Measurements from ENCODE around the gene COCH. TPM values are rescaled to one million over a fixed set of nuclear protein-coding genes. Genes with fewer than 3 reads are reported as not detected.

Gene COCH
- total RNA-seq, 3 donors from 2014 or later (not counting 1 experiment from before 2014, with no cell fraction given): 0.27 to 0.73 TPM; not detected in 1

GRCh38 chr14:30908826-30909225 lies 34.5 kb downstream of the COCH start:
- no peaks in the 10 kb centered on the region for H3K4me1 ChIP-seq (ENCODE audit: control insufficient read depth, insufficient read depth, low read length)
- peaks cover 47% of the 10 kb centered on the region for H3K36me3 ChIP-seq (ENCODE audit: control insufficient read depth, insufficient read depth, low read length)
- no peaks in the 10 kb centered on the region for H3K9me3 ChIP-seq (ENCODE audit: control insufficient read depth, insufficient read depth, low read length)
- H3K27me3 ChIP-seq (ENCODE audit: control insufficient read depth, insufficient read depth, low read length): no peaks in the 10 kb centered on the region
- H3K27ac Mint-ChIP-seq: no peak overlapping the region
- DNase-seq (no peak), ATAC-seq (no peak)
- no peaks in the 10 kb centered on the region for H3K36me3 Mint-ChIP-seq
- TF ChIP-seq CTCF (IDR thresholded peaks at IDR 0.05): no peak
- intact Hi-C loops (cut with micrococcal nuclease): no loop called here
- H3K9me3 Mint-ChIP-seq: no peaks in the 10 kb centered on the region
- 67% methylated on average over 1 of the region's 2 CpGs for WGBS (ENCODE audit: insufficient coverage)
- no peak overlapping the region for H3K4me3 Mint-ChIP-seq
- H3K27me3 Mint-ChIP-seq (ENCODE audit: low read depth in 2 of 2): no peaks in the 10 kb centered on the region
- no peak overlapping the region for H3K27ac ChIP-seq (ENCODE audit: low read length)
- H3K4me1 Mint-ChIP-seq: no peaks in the 10 kb centered on the region
- no peak overlapping the region for H3K4me3 ChIP-seq (ENCODE audit: low read length)

- no peaks in the 10 kb centered on the region for H3K9me3 Mint-ChIP-seq
- WGBS (ENCODE audit: insufficient coverage): no CpG with 5 or more reads among the region's 1 CpG
- Histone ChIP-seq H3K36me3 (ENCODE audit: control insufficient read depth, insufficient read depth, low read length) (peaks cover 18% of the 10 kb centered on the region), H3K4me1 (ENCODE audit: control insufficient read depth, insufficient read depth, low read length) (no peaks in the 10 kb centered on the region), H3K9me3 (ENCODE audit: control insufficient read depth, insufficient read depth, low read length) (no peaks in the 10 kb centered on the region), H3K27ac (ENCODE audit: low read length) (no peak overlapping the region), H3K4me3 (ENCODE audit: low read length) (no peak overlapping the region), H3K27me3 (ENCODE audit: control insufficient read depth, insufficient read depth, low read length) (no peaks in the 10 kb centered on the region)
- intact Hi-C loops (cut with micrococcal nuclease): no loop called here
- ATAC-seq (no peak), DNase-seq (no peak)
- no peaks in the 10 kb centered on the region for H3K27me3 Mint-ChIP-seq (ENCODE audit: low read depth in 2 of 2)
- no peak overlapping the region for H3K4me3 Mint-ChIP-seq
- H3K36me3 Mint-ChIP-seq: no peaks in the 10 kb centered on the region
- no peak overlapping the region for H3K27ac Mint-ChIP-seq
- H3K4me1 Mint-ChIP-seq: no peaks in the 10 kb centered on the region
- TF ChIP-seq CTCF (IDR thresholded peaks at IDR 0.05): no peak
These were observed 40.5 kb downstream of the COCH start for GRCh38 chr14:30914812-30915211.

GRCh38 chr14:30915596-30915995 lies 41.2 kb downstream of the COCH start:
- Histone ChIP-seq H3K9me3 (ENCODE audit: control insufficient read depth, insufficient read depth, low read length) (no peaks in the 10 kb centered on the region), H3K4me3 (ENCODE audit: low read length) (no peak overlapping the region), H3K36me3 (ENCODE audit: control insufficient read depth, insufficient read depth, low read length) (peaks cover 14% of the 10 kb centered on the region), H3K27ac (ENCODE audit: low read length) (no peak overlapping the region), H3K4me1 (ENCODE audit: control insufficient read depth, insufficient read depth, low read length) (no peaks in the 10 kb centered on the region), H3K27me3 (ENCODE audit: control insufficient read depth, insufficient read depth, low read length) (no peaks in the 10 kb centered on the region)
- H3K4me3 Mint-ChIP-seq: no peak overlapping the region
- no peak for TF ChIP-seq CTCF (IDR thresholded peaks at IDR 0.05)
- ATAC-seq (no peak), DNase-seq (no peak)
- intact Hi-C loops (cut with micrococcal nuclease): no loop called here
- no peaks in the 10 kb centered on the region for H3K27me3 Mint-ChIP-seq (ENCODE audit: low read depth in 2 of 2)
- H3K9me3 Mint-ChIP-seq: no peaks in the 10 kb centered on the region
- no peaks in the 10 kb centered on the region for H3K36me3 Mint-ChIP-seq
- H3K27ac Mint-ChIP-seq: no peak overlapping the region
- no CpG with 5 or more reads among the region's 2 CpGs for WGBS (ENCODE audit: insufficient coverage)
- H3K4me1 Mint-ChIP-seq: peaks cover 0 to 4% of the 10 kb centered on the region in 2 donors

GRCh38 chr14:30921305-30921704 lies 46.9 kb downstream of the COCH start:
- H3K27ac Mint-ChIP-seq: peak overlapping the region in 1 of 2 donors; percentile 57
- ATAC-seq (no peak), DNase-seq (no peak)
- no peaks in the 10 kb centered on the region for H3K27me3 ChIP-seq (ENCODE audit: control insufficient read depth, insufficient read depth, low read length)
- no CpG with 5 or more reads among the region's 1 CpG for whole genome bisulfite sequencing (ENCODE audit: insufficient coverage)
- no peaks in the 10 kb centered on the region for H3K9me3 ChIP-seq (ENCODE audit: control insufficient read depth, insufficient read depth, low read length)
- intact Hi-C loops (cut with micrococcal nuclease): no loop called here
- H3K4me1 ChIP-seq (ENCODE audit: control insufficient read depth, insufficient read depth, low read length): no peaks in the 10 kb centered on the region
- no peak for TF ChIP-seq CTCF (IDR thresholded peaks at IDR 0.05)
- H3K36me3 ChIP-seq (ENCODE audit: control insufficient read depth, insufficient read depth, low read length): peaks cover 12% of the 10 kb centered on the region
- no peaks in the 10 kb centered on the region for H3K27me3 Mint-ChIP-seq (ENCODE audit: low read depth in 2 of 2)
- no peak overlapping the region for H3K4me3 ChIP-seq (ENCODE audit: low read length)
- H3K4me3 Mint-ChIP-seq: no peak overlapping the region
- no peaks in the 10 kb centered on the region for H3K9me3 Mint-ChIP-seq
- H3K4me1 Mint-ChIP-seq: peaks cover 0 to 11% of the 10 kb centered on the region in 2 donors
- H3K27ac ChIP-seq (ENCODE audit: low read length): no peak overlapping the region
- H3K36me3 Mint-ChIP-seq: no peaks in the 10 kb centered on the region
